GM12891 (cell line): ENCODE data around the gene ZDHHC19.

Experiments used
- POLR2A ChIP-seq: IDR thresholded peaks from 2 replicates; pipeline ENCODE4 v1.6.1; 2011; ENCODE audit warnings: low read depth, low read length, control low read depth
- POLR2AphosphoS5 ChIP-seq: IDR thresholded peaks from 2 replicates; pipeline ENCODE4 v1.6.1; 2011; ENCODE audit warnings: low read depth, low read length, control low read depth
- POU2F2 ChIP-seq: IDR thresholded peaks from 2 replicates; pipeline ENCODE4 v1.6.1; 2011; ENCODE audit warnings: low read depth, mild to moderate bottlenecking, control low read depth, low read length, moderate library complexity
- SPI1 ChIP-seq: IDR thresholded peaks from 2 replicates; pipeline ENCODE4 v1.6.1; 2011; ENCODE audit warnings: low read depth, low read length, control low read depth
- TAF1 ChIP-seq: IDR thresholded peaks from 2 replicates; pipeline ENCODE4 v1.6.1; 2011; ENCODE audit warnings: low read depth, low read length, control low read depth

- TF ChIP-seq POLR2AphosphoS5 (no peak), POLR2A (no peak), TAF1 (no peak), SPI1 (no peak), POU2F2 (no peak)
Observed at GRCh38 chr3:196168808-196169391, 42.3 kb downstream of the ZDHHC19 start.
